H1 (cell line): ENCODE results near the gene NELL1. TPM values are rescaled to one million over a fixed set of nuclear protein-coding genes. Genes with fewer than 3 reads are reported as not detected.

Experiments used
- CTCF ChIA-PET: fragments of 300-600 bp; sonication (Branson Sonifier 250); formaldehyde crosslinking; loops from one replicate; lab custom pipeline; 2021; ENCODE audit not compliant: partially characterized antibody; lab: Charles Lee
- POLR2A ChIA-PET: fragments of 300-600 bp; sonication (Branson Sonifier 250); formaldehyde crosslinking; loops from one replicate; lab custom pipeline; 2021; ENCODE audit warnings: inconsistent platforms; ENCODE audit not compliant: partially characterized antibody; lab: Charles Lee
- DNase-seq, 2 experiments: peaks; one replicate each; pipeline versions ENCODE4 v3.0.0 to v3.0.0-alpha.2; 2010 to 2022; ENCODE audit warnings: low spot score in 2 of 2, low read depth in 1 of 2, mixed read lengths in 1 of 2
- FAIRE-seq: peaks from 2 replicates; lab custom pipeline; 2011; peaks lifted over from hg19 to GRCh38; lab: Jason Lieb, UNC
- H2AFZ ChIP-seq: 2 replicates; pipeline ENCODE4 v1.8.1; 2012; ENCODE audit warnings: low read length, inconsistent platforms
- H2AK5ac ChIP-seq: 2 replicates; pipeline ENCODE4 v1.6.1; 2013; ENCODE audit warnings: low read depth, low read length
- H2BK120ac ChIP-seq: replicated peaks from 2 replicates; pipeline ENCODE3; 2013; ENCODE audit warnings: low read depth, low read length, inconsistent platforms
- H2BK12ac ChIP-seq: 2 replicates; pipeline ENCODE4 v1.6.1; 2013; ENCODE audit warnings: low read depth, low read length
- H2BK15ac ChIP-seq: 2 replicates; pipeline ENCODE4 v1.6.1; 2013; ENCODE audit warnings: low read length
- H2BK20ac ChIP-seq: 2 replicates; pipeline ENCODE4 v1.6.1; 2013; ENCODE audit warnings: low read length
- H2BK5ac ChIP-seq: 2 replicates; pipeline ENCODE4 v1.6.1; 2013; ENCODE audit warnings: low read depth, low read length
- H3K14ac ChIP-seq: 2 replicates; pipeline ENCODE4 v1.6.1; 2013; ENCODE audit warnings: inconsistent platforms; ENCODE audit not compliant: insufficient read length
- H3K18ac ChIP-seq: 2 replicates; pipeline ENCODE4 v1.6.1; 2013; ENCODE audit warnings: low read length; ENCODE audit errors: extremely low read depth
- H3K23ac ChIP-seq: 2 replicates; pipeline ENCODE4 v1.6.1; 2013; ENCODE audit warnings: inconsistent platforms; ENCODE audit not compliant: insufficient read length
- H3K23me2 ChIP-seq: 2 replicates; pipeline ENCODE4 v1.6.1; 2013; ENCODE audit warnings: low read depth, low read length
- H3K27ac ChIP-seq: 2 replicates; pipeline ENCODE4 v1.6.1; 2011; ENCODE audit warnings: low read depth, low read length, inconsistent platforms
- H3K27me3 ChIP-seq, 4 experiments: replicated peaks in 1 of 4; 1 replicate in 1 of 4; 2 replicates in 3 of 4; pipeline versions ENCODE4 v1.6.1 to v1.8.1; 2011 to 2013; ENCODE audit warnings: low read length in 3 of 4, mild to moderate bottlenecking in 3 of 4, inconsistent platforms in 2 of 4, mixed read lengths in 2 of 4, moderate library complexity in 1 of 4; ENCODE audit not compliant: control insufficient read depth in 3 of 4, insufficient read depth in 3 of 4; ENCODE audit errors: extremely low read depth in 1 of 4
- H3K36me3 ChIP-seq, 4 experiments: 2 replicates each; pipeline versions ENCODE4 v1.6.1 to v1.8.1; 2011 to 2013; ENCODE audit warnings: mild to moderate bottlenecking in 4 of 4, low read length in 3 of 4, moderate library complexity in 2 of 4, control low read depth in 1 of 4, inconsistent platforms in 1 of 4; ENCODE audit not compliant: insufficient read depth in 4 of 4, control insufficient read depth in 2 of 4
- H3K4ac ChIP-seq: replicated peaks from 2 replicates; pipeline ENCODE3; 2013; ENCODE audit warnings: low read length, low read depth, mixed read lengths, inconsistent platforms; ENCODE audit not compliant: insufficient read length
- H3K4me1 ChIP-seq, 4 experiments: replicated peaks in 1 of 4; 1 replicate in 1 of 4; 2 replicates in 3 of 4; pipeline versions ENCODE4 v1.6.1 to v1.8.1; 2011 to 2013; ENCODE audit warnings: low read length in 3 of 4, inconsistent platforms in 2 of 4, mixed read lengths in 1 of 4; ENCODE audit not compliant: insufficient read depth in 4 of 4, control insufficient read depth in 3 of 4
- H3K4me2 ChIP-seq, 2 experiments: 2 replicates each; pipeline versions ENCODE4 v1.6.1 to v1.8.1; 2011 to 2013; ENCODE audit warnings: low read depth in 2 of 2, low read length in 2 of 2, control low read depth in 1 of 2, inconsistent platforms in 1 of 2, mild to moderate bottlenecking in 1 of 2; ENCODE audit not compliant: insufficient read depth in 1 of 2
- H3K4me3 ChIP-seq, 4 experiments: fragments of 200-600, 300-600 bp in 1 of 4; sonication (generic), shearing (Covaris generic), sonication (Bioruptor Twin) in 1 of 4; 2 replicates each; pipeline versions ENCODE4 v1.5.1 to v1.8.1; 2011 to 2016; ENCODE audit warnings: low read length in 4 of 4, low read depth in 3 of 4, control low read depth in 2 of 4, inconsistent platforms in 2 of 4, mild to moderate bottlenecking in 2 of 4, mixed read lengths in 1 of 4, moderate library complexity in 1 of 4; ENCODE audit not compliant: insufficient read depth in 2 of 4; ENCODE audit errors: extremely low read depth in 1 of 4
- H3K56ac ChIP-seq: replicated peaks from 2 replicates; pipeline ENCODE3; 2013; ENCODE audit warnings: low read depth, mild to moderate bottlenecking, mixed read lengths, low read length, inconsistent platforms; ENCODE audit not compliant: insufficient read length
- H3K79me1 ChIP-seq: 2 replicates; pipeline ENCODE4 v1.6.1; 2013; ENCODE audit warnings: low read depth, low read length, control low read depth
- H3K79me2 ChIP-seq, 2 experiments: 2 replicates each; pipeline versions ENCODE4 v1.6.1 to v1.8.1; 2012 to 2013; ENCODE audit warnings: low read length in 2 of 2, mild to moderate bottlenecking in 2 of 2, inconsistent platforms in 1 of 2; ENCODE audit not compliant: insufficient read depth in 2 of 2, control insufficient read depth in 1 of 2
- H3K9ac ChIP-seq, 4 experiments: replicated peaks in 1 of 4; 1 replicate in 1 of 4; 2 replicates in 3 of 4; pipeline versions ENCODE4 v1.6.1 to v1.8.1; 2011 to 2013; ENCODE audit warnings: low read depth in 3 of 4, low read length in 3 of 4, control low read depth in 2 of 4, mild to moderate bottlenecking in 2 of 4, moderate library complexity in 2 of 4, inconsistent platforms in 1 of 4; ENCODE audit errors: extremely low read depth in 1 of 4
- H3K9me3 ChIP-seq, 2 experiments: 2 replicates each; pipeline versions ENCODE4 v1.6.1 to v1.8.1; 2012 to 2013; ENCODE audit warnings: mild to moderate bottlenecking in 2 of 2, moderate library complexity in 2 of 2, control low read depth in 1 of 2, inconsistent platforms in 1 of 2, low read depth in 1 of 2, low read length in 1 of 2, mixed read lengths in 1 of 2; ENCODE audit not compliant: insufficient read depth in 2 of 2
- H4K20me1 ChIP-seq, 2 experiments: replicated peaks in 1 of 2; 2 replicates each; pipeline versions ENCODE3 to v1.8.1; 2011 to 2013; ENCODE audit warnings: inconsistent platforms in 2 of 2, low read length in 2 of 2, mild to moderate bottlenecking in 1 of 2; ENCODE audit not compliant: insufficient read depth in 2 of 2, control insufficient read depth in 1 of 2
- H4K5ac ChIP-seq: 2 replicates; pipeline ENCODE4 v1.6.1; 2013; ENCODE audit warnings: low read length, low read depth, mixed read lengths, inconsistent platforms; ENCODE audit not compliant: insufficient read length
- H4K8ac ChIP-seq: 2 replicates; pipeline ENCODE4 v1.8.0; 2013; ENCODE audit warnings: mild to moderate bottlenecking, moderate library complexity, low read length, inconsistent platforms; ENCODE audit not compliant: insufficient read depth; ENCODE audit errors: extremely low read depth
- H4K91ac ChIP-seq: replicated peaks from 2 replicates; pipeline ENCODE3; 2013; ENCODE audit warnings: low read length, mixed read lengths, inconsistent platforms; ENCODE audit not compliant: insufficient read length
- ASH2L ChIP-seq: fragments of 200-600, 300-600 bp; sonication (generic); IDR thresholded peaks from one replicate; pipeline ENCODE4 v1.7.1; 2017; ENCODE audit warnings: low read length
- ATF2 ChIP-seq: IDR thresholded peaks from 2 replicates; pipeline ENCODE4 v1.6.1; 2012; ENCODE audit warnings: low read length, inconsistent platforms
- CHD2 ChIP-seq: IDR thresholded peaks from 2 replicates; pipeline ENCODE4 v1.6.1; 2012; ENCODE audit warnings: low read length, improper control_type of control experiment
- GTF2F1 ChIP-seq: IDR thresholded peaks from 2 replicates; pipeline ENCODE4 v1.6.1; 2012; ENCODE audit warnings: low read depth, low read length, improper control_type of control experiment, borderline replicate concordance
- JUN ChIP-seq: IDR thresholded peaks from 2 replicates; pipeline ENCODE4 v1.6.1; 2011; ENCODE audit warnings: low read depth, mild to moderate bottlenecking, improper control_type of control experiment, low read length
- RAD21 ChIP-seq, 2 experiments: IDR thresholded peaks in 1 of 2; conservative IDR thresholded peaks in 1 of 2; 2 replicates each; pipeline ENCODE4 v1.6.1; 2011; ENCODE audit warnings: low read depth in 2 of 2, low read length in 2 of 2, improper control_type of control experiment in 1 of 2, inconsistent platforms in 1 of 2, mild to moderate bottlenecking in 1 of 2, moderate library complexity in 1 of 2
- RBBP5 ChIP-seq: IDR thresholded peaks from 2 replicates; pipeline ENCODE4 v1.7.1; 2012; ENCODE audit warnings: low read depth, mild to moderate bottlenecking, inconsistent platforms, low read length, moderate library complexity, borderline replicate concordance
- RNF2 ChIP-seq: fragments of 200-900, 300-1000 bp; sonication (generic); IDR thresholded peaks from 2 replicates; pipeline ENCODE4 v1.7.1; 2016; ENCODE audit warnings: borderline replicate concordance, low read depth, mild to moderate bottlenecking, antibody characterized with exemption, low read length; ENCODE audit not compliant: poor library complexity, severe bottlenecking; ENCODE audit errors: missing control alignments
- SRF ChIP-seq: IDR thresholded peaks from 2 replicates; pipeline ENCODE4 v1.6.1; 2011; ENCODE audit warnings: mild to moderate bottlenecking, low read depth, low read length, moderate library complexity
- ZNF274 ChIP-seq: IDR thresholded peaks from 2 replicates; pipeline ENCODE4 v1.7.0; 2012; ENCODE audit warnings: low read length, borderline replicate concordance; ENCODE audit errors: extremely low read depth
- WGBS, 2 experiments: shearing (Covaris generic) in 1 of 2; methylation state at CpG; one replicate each; pipeline versions ENCODE4 v1.1.6 to v1.1.7; 2013 to 2015; ENCODE audit warnings: low lambda C conversion rate in 2 of 2, mixed read lengths in 2 of 2, inconsistent platforms in 1 of 2, low coverage in 1 of 2, missing lambda C conversion rate in 1 of 2; ENCODE audit not compliant: insufficient replicate concordance in 2 of 2, insufficient coverage in 1 of 2, insufficient read length in 1 of 2; ENCODE audit errors: extremely low coverage in 1 of 2, missing lambda C conversion rate in 1 of 2; 5-methylcytosine and 5-hydroxymethylcytosine counted together
- polyA plus RNA-seq, 7 experiments: library from polyadenylated mRNA; depleted of rRNA in 3 of 7; stranded (reverse) in 5 of 7; unstranded in 2 of 7; fragments of >200 nt in 5 of 7; fragments of 200-250 nt in 2 of 7; gene quantifications; 1 replicate in 5 of 7; 2 replicates in 1 of 7; 4 replicates in 1 of 7; pipeline versions ENCODE4 v1.2.1 to v1.2.3, GENCODE V29; 2011 to 2013; ENCODE audit warnings: missing spikeins in 2 of 7, mixed read lengths in 2 of 7
- total RNA-seq: library from RNA; stranded (reverse); fragmentation: NEBNext Ultra II Directional; extraction: Animal tissue kit (Norgen Biotek cat#: 25700); gene quantifications from 2 replicates; pipeline ENCODE4 v1.2.1, GENCODE V29; 2021
- TF ChIP-seq, protein P1 (sequence below): IDR thresholded peaks from 2 replicates; pipeline ENCODE4 v1.6.1; 2011; ENCODE audit warnings: low read depth, mild to moderate bottlenecking, low read length; ENCODE audit not compliant: insufficient read depth

NELL1 gene
- total and polyA plus RNA-seq, 2 of the 8 experiments (the other 6 are each of a cell fraction or from before 2014, with no cell fraction given) = 0.21 TPM; not detected in 1

GRCh38 chr11:20712912-20713311 is 43.5 kb downstream of the NELL1 start:
- H3K23me2 ChIP-seq = no peaks in the 10 kb centered on the region
- H2BK120ac ChIP-seq = no peak overlapping the region
- H4K20me1 ChIP-seq = no peaks in the 10 kb centered on the region
- H3K9me3 ChIP-seq = peaks cover 0 to 2% of the 10 kb centered on the region in 2 experiments; a peak in 2 of 4 replicates
- no peaks in the 10 kb centered on the region for H3K4me1 ChIP-seq
- DNase-seq (no peak), FAIRE-seq (no peak)
- no peak overlapping the region for H3K14ac ChIP-seq
- H4K8ac ChIP-seq = no peak overlapping the region
- H2AK5ac ChIP-seq = no peak overlapping the region
- H3K79me1 ChIP-seq = no peaks in the 10 kb centered on the region
- no peak overlapping the region for H3K4me2 ChIP-seq
- H3K18ac ChIP-seq = no peak overlapping the region
- no peak overlapping the region for H2AFZ ChIP-seq
- no peak overlapping the region for H2BK12ac ChIP-seq
- H3K36me3 ChIP-seq = no peaks in the 10 kb centered on the region
- no peak overlapping the region for H3K4me3 ChIP-seq
- no peak overlapping the region for H2BK5ac ChIP-seq
- no peak overlapping the region for H3K9ac ChIP-seq
- H3K27me3 ChIP-seq = no peaks in the 10 kb centered on the region
- no peak overlapping the region for H3K23ac ChIP-seq
- no peak overlapping the region for H3K56ac ChIP-seq
- POLR2A ChIA-PET = no interaction called here
- H3K79me2 ChIP-seq = no peaks in the 10 kb centered on the region
- H3K4ac ChIP-seq = no peak overlapping the region
- CTCF ChIA-PET = interaction anchor here (0.6 to 2.2 kb wide), 9 partner anchors 11 to 358 kb away, joined by 3 to 9 read pairs (median 4); no protein-coding TSS in a partner anchor
- no peak overlapping the region for H4K91ac ChIP-seq
- no peak overlapping the region for H2BK20ac ChIP-seq
- no peak overlapping the region for H4K5ac ChIP-seq
- 82% methylated on average over 3 of the region's 3 CpGs; no CpG with 5 or more reads in 1 of the 2 experiments for WGBS, 2 experiments
- H2BK15ac ChIP-seq = no peak overlapping the region
- no peak overlapping the region for H3K27ac ChIP-seq
- TF ChIP-seq ATF2 = no peak
- no peak for TF ChIP-seq RBBP5
- TF ChIP-seq, protein P1, sequence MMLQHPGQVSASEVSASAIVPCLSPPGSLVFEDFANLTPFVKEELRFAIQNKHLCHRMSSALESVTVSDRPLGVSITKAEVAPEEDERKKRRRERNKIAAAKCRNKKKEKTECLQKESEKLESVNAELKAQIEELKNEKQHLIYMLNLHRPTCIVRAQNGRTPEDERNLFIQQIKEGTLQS = no peak
- TF ChIP-seq CHD2 = no peak
- no peak for TF ChIP-seq ZNF274
- TF ChIP-seq SRF = no peak
- no peak for TF ChIP-seq GTF2F1
- TF ChIP-seq RNF2 = no peak
- TF ChIP-seq RAD21 (IDR thresholded peaks at IDR 0.05 in 1 of 2, conservative IDR thresholded peaks at IDR 0.05 in 1 of 2; ENCODE audit: low read depth in 2 of 2, low read length in 2 of 2) = peak in 1 of 2 experiments; percentile 41; a peak in 1 of 4 replicates
- no peak for TF ChIP-seq JUN
- no peak for TF ChIP-seq ASH2L
